GM04503 (cell line): ENCODE results near the gene ADGRV1.

ENCODE experiments used
- DNase-seq: peaks from one replicate; pipeline ENCODE4 v3.0.0-alpha.2; 2012; ENCODE audit warnings: low read depth

Gene ADGRV1

DNA sequence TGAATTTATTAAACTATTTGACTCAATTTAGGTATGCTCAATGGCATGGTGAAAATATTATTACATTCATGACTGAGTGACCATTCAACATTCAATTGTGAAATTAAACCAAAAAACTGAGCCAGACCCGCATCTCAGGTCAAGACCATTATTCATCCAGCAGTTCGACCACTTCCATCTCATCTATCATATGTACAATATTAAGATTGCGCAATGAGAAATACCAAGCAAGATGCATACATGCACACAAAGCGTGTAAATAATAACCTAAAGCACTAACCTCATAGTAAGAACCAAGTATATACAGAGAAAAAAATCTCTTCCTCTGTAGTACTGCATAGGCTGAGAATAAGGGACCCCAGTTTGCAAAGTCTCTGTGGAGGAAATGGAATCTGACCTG, 310.2 kb downstream of the ADGRV1 start:
- no peak for DNase-seq

DNA sequence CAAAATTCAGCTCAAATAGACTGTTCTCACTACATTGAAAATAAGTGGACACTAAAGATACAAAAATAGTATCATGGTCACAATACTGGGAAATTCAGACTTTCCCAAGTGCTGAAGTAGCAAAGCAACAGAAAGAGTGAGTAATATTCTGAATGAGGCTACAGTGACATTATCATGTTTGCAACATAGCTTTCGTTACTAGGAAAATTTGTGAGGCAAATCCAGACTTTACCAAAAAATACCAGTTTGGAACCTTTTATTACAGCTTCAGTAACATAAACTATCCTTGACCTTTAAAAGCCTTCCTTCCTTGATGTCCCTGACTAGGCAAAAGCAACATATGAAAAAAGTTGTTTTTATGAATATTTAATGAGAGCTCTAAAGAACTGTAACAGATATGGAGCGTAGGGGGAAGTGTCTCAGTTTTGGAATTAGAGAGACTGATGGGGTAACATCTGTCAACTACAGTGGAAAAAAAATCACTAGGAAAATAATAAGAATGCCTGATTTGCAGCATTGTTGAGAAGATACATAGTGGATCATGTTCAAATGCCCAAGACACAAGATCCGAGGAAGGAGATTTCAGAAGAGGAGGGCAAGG, 312.9 kb downstream of the ADGRV1 start:
- DNase-seq: no peak

GRCh38 chr5:90873033-90873517, 314.5 kb downstream of the ADGRV1 start:
- no peak for DNase-seq

- DNase-seq: no peak
These were observed 315.5 kb downstream of the ADGRV1 start for GRCh38 chr5:90874066-90874465.

DNA sequence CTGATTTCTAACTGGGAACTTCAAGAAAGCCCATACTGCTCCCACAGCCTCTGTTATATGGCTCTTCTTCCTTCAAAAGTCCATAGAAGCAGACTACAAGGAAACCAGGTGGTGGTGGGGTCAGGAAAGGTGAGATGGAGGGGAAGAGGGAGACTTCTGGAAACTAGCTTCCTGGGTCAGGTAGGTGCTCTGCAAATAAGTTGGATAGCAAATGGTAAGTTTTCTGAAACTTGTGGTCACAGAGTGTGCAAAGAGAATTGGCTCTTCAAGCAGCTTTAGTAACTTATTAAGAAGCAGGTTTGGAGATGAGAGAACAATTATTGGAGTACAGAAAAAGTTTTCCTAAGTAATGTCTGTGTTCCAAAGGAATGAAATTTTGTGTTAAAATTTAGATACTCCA, 316.9 kb downstream of the ADGRV1 start:
- DNase-seq: no peak

GRCh38 chr5:90876366-90876765, 317.8 kb downstream of the ADGRV1 start:
- DNase-seq: no peak

- DNase-seq: no peak
These were observed 318.5 kb downstream of the ADGRV1 start for GRCh38 chr5:90877049-90877448.

- no peak for DNase-seq
These were observed 319.5 kb downstream of the ADGRV1 start for GRCh38 chr5:90878081-90878480.

GRCh38 chr5:90878549-90879196, 320.1 kb downstream of the ADGRV1 start:
- DNase-seq: no peak

DNA sequence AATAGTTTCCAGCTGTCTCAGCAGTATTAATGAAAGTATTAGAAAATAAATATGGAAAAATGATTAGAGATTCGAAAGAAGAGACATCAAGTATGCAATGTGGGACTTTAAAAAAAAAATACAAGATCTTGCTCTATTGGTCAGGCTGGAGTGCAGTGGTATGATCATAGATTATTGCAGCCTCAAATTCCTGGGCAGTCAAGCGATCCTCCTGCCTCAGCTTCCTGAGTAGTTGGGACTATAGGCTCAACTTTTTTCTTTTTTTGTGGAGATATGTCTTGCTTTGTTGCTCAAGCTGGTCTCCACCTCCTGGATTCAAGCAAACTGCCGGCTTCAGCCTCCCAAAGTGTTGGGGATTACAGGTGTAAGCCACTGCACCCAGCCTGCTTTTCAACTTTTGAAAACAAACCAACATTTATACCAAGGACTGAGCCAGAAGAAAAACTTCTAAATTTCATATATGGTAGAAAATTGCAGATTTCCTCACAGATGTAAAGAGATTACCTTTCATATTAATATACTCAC, 323.1 kb downstream of the ADGRV1 start:
- DNase-seq: no peak

DNA sequence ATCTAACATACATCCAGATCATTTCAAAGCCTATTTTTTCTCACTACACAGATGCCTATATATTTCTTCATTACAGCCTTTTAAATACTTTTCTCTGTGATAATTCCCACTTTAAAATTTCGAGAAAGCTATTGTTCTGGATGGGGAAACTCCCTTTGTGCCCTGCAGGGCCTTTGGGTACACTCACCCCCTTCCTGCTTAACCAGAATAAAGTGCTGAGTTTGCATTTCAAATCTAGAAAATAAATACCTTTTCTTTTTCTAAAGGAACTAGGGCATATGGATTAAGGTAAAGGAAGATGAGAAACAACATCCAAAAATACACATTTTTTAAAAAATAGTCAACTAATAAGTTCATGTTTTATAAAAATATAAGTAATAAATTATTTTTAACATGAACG, 323.9 kb downstream of the ADGRV1 start:
- DNase-seq: no peak

GRCh38 chr5:90885180-90885868, 326.7 kb downstream of the ADGRV1 start:
- no peak for DNase-seq

GRCh38 chr5:90886381-90886780, 327.8 kb downstream of the ADGRV1 start:
- no peak for DNase-seq

GRCh38 chr5:90888511-90889324, 330.1 kb downstream of the ADGRV1 start:
- no peak for DNase-seq

GRCh38 chr5:90889325-90889600, 330.7 kb downstream of the ADGRV1 start:
- DNase-seq: no peak

GRCh38 chr5:90890180-90890579, 331.6 kb downstream of the ADGRV1 start:
- DNase-seq: no peak

- DNase-seq: no peak
These were observed 336.3 kb downstream of the ADGRV1 start for GRCh38 chr5:90894866-90895420.

GRCh38 chr5:90897618-90898017, 339.0 kb downstream of the ADGRV1 start:
- no peak for DNase-seq

GRCh38 chr5:90898326-90899013, 339.9 kb downstream of the ADGRV1 start:
- DNase-seq: no peak

GRCh38 chr5:90899014-90899604, 340.5 kb downstream of the ADGRV1 start:
- DNase-seq: no peak

DNA sequence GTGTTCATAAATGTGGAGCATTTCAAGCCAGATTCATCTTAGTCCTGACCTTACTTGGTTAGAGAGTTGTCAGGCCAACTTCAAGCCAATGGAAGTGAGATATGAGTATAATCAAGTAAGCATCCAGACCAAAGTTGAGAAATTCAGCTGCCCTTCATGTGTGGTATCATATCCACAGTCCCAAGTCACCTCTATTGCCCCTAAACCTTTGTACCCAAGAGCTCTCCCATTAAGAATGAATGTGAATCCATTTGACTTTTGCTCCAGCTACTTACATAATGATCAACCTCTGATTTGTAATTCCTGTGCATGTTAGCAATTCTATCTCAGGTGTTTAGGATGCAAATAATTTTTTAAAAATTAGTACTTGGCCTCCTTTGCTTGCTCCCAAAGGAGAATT, 342.7 kb downstream of the ADGRV1 start:
- no peak for DNase-seq
